GM23338 (cell line): Measurements from ENCODE around the gene CPA1. TPM values are rescaled to one million over a fixed set of nuclear protein-coding genes. Genes with fewer than 3 reads are reported as not detected.
A peak's percentile ranks its signal among the peaks of the same experiment; 100 is the strongest.

Experiments
- ATAC-seq: fragments of 200-7000 bp; cut with Tn5 transposase; 3 replicates; pipeline ENCODE4 v1.9.1; 2020
- DNase-seq: peaks from one replicate; pipeline ENCODE4 v3.0.0-alpha.2; 2015; ENCODE audit warnings: low spot score
- H2AFZ ChIP-seq: fragments of 200-600 bp; sonication (generic); 2 replicates; pipeline ENCODE4 v1.8.0; 2016; ENCODE audit warnings: antibody characterized with exemption, mild to moderate bottlenecking, moderate library complexity
- H3F3A ChIP-seq: fragments of 200-600 bp; sonication (generic); replicated peaks from 2 replicates; pipeline ENCODE4 v1.8.0; 2017; ENCODE audit warnings: antibody characterized with exemption, mixed run types, low read depth
- H3K27ac ChIP-seq: fragments of 200-600 bp; sonication (generic); 2 replicates; pipeline ENCODE4 v1.6.1; 2016; ENCODE audit warnings: low read depth
- H3K27me3 ChIP-seq: fragments of 200-600 bp; sonication (generic); 2 replicates; pipeline ENCODE4 v1.8.0; 2016; ENCODE audit warnings: mild to moderate bottlenecking, mixed run types, moderate library complexity; ENCODE audit not compliant: insufficient read depth
- H3K36me3 ChIP-seq: fragments of 200-600 bp; sonication (generic); 2 replicates; pipeline ENCODE4 v1.8.0; 2016; ENCODE audit warnings: mild to moderate bottlenecking; ENCODE audit not compliant: insufficient read depth
- H3K4me1 ChIP-seq: fragments of 200-600 bp; sonication (generic); 2 replicates; pipeline ENCODE4 v1.8.0; 2016; ENCODE audit warnings: mild to moderate bottlenecking, moderate library complexity; ENCODE audit not compliant: insufficient read depth
- H3K4me2 ChIP-seq: fragments of 200-600 bp; sonication (generic); 2 replicates; pipeline ENCODE4 v1.7.1; 2017; ENCODE audit warnings: mixed run types
- H3K4me3 ChIP-seq: fragments of 200-600 bp; sonication (generic); 2 replicates; pipeline ENCODE4 v1.6.1; 2016; ENCODE audit warnings: mixed run types
- H3K79me2 ChIP-seq: fragments of 200-600 bp; sonication (generic); replicated peaks from 2 replicates; pipeline ENCODE4 v1.8.0; 2017; ENCODE audit warnings: mild to moderate bottlenecking; ENCODE audit not compliant: insufficient read depth
- H3K9me2 ChIP-seq: fragments of 200-600 bp; sonication (generic); 2 replicates; pipeline ENCODE4 v1.8.0; 2017; ENCODE audit not compliant: insufficient read depth
- H4K20me1 ChIP-seq: fragments of 200-600 bp; sonication (generic); replicated peaks from 2 replicates; pipeline ENCODE4 v1.8.0; 2017; ENCODE audit warnings: mild to moderate bottlenecking; ENCODE audit not compliant: insufficient read depth
- H3K27ac Mint-ChIP-seq: 2 replicates; pipeline ENCODE4 v1.8.0; 2020; ENCODE audit warnings: inconsistent platforms, mild to moderate bottlenecking, moderate library complexity, mixed read lengths
- H3K27me3 Mint-ChIP-seq: 3 replicates; pipeline ENCODE4 v1.8.0; 2022; ENCODE audit warnings: low read depth, mild to moderate bottlenecking, moderate library complexity, mixed read lengths, inconsistent platforms; ENCODE audit not compliant: insufficient read depth, poor library complexity
- H3K36me3 Mint-ChIP-seq: 3 replicates; pipeline ENCODE4 v1.8.0; 2021; ENCODE audit warnings: low read depth, mild to moderate bottlenecking, inconsistent platforms, moderate library complexity, mixed read lengths
- H3K4me1 Mint-ChIP-seq: 3 replicates; pipeline ENCODE4 v1.8.0; 2020; ENCODE audit warnings: mild to moderate bottlenecking, inconsistent platforms, mixed read lengths
- H3K4me3 Mint-ChIP-seq: 3 replicates; pipeline ENCODE4 v1.8.0; 2021; ENCODE audit warnings: moderate library complexity, mild to moderate bottlenecking, inconsistent platforms, mixed read lengths
- H3K9me3 Mint-ChIP-seq: 3 replicates; pipeline ENCODE4 v1.8.0; 2020; ENCODE audit warnings: moderate library complexity, mild to moderate bottlenecking, inconsistent platforms, mixed read lengths
- CREB1 ChIP-seq: fragments of 250-450 bp; sonication (Bioruptor Pico); IDR thresholded peaks from 2 replicates; pipeline ENCODE4 v1.5.0; 2020; ENCODE audit warnings: low read depth, mild to moderate bottlenecking, moderate library complexity
- EZH2 ChIP-seq: fragments of 200-600 bp; sonication (generic); IDR thresholded peaks from one replicate; pipeline ENCODE4 v1.8.0; 2017; ENCODE audit warnings: antibody characterized with exemption, mild to moderate bottlenecking, low read depth; ENCODE audit not compliant: unreplicated experiment
- EZH2phosphoT487 ChIP-seq: fragments of 200-600 bp; sonication (generic); IDR thresholded peaks from one replicate; pipeline ENCODE4 v1.8.1; 2018; ENCODE audit warnings: antibody characterized with exemption; ENCODE audit not compliant: unreplicated experiment
- JUNB ChIP-seq: IDR thresholded peaks from one replicate; pipeline ENCODE4 v1.6.1; 2016; ENCODE audit warnings: antibody characterized with exemption; ENCODE audit not compliant: unreplicated experiment
- NANOG ChIP-seq: IDR thresholded peaks from 2 replicates; pipeline ENCODE4 v1.6.1; 2016; ENCODE audit warnings: antibody characterized with exemption, borderline replicate concordance
- POLR2AphosphoS5 ChIP-seq: IDR thresholded peaks from 2 replicates; pipeline ENCODE4 v1.6.1; 2016; ENCODE audit warnings: antibody characterized with exemption, low read depth
- STAT1 ChIP-seq: IDR thresholded peaks from one replicate; pipeline ENCODE4 v1.6.1; 2016; ENCODE audit warnings: antibody characterized with exemption; ENCODE audit not compliant: unreplicated experiment
- ZNF114 ChIP-seq: fragments of 250-450 bp; sonication (Bioruptor Pico); IDR thresholded peaks from 2 replicates; pipeline ENCODE4 v1.5.0; 2020; ENCODE audit warnings: mild to moderate bottlenecking, moderate library complexity
- polyA plus RNA-seq: library from polyadenylated mRNA; unstranded; fragments of >200 nt; fragmentation: Nextera tagmentation; extraction: Ambion mirVana; gene quantifications from 2 replicates; pipeline ENCODE4 v1.2.1, GENCODE V29; 2016
- total RNA-seq: library from RNA; depleted of rRNA; stranded (reverse); fragments of >200 nt; shearing (Covaris generic); gene quantifications from 2 replicates; pipeline ENCODE4 v1.2.3, GENCODE V29; 2014
- TF ChIP-seq, protein P1 (sequence below), 2 experiments: fragments of 200-600 bp in 1 of 2; sonication (generic) in 1 of 2; conservative IDR thresholded peaks; 2 replicates each; pipeline versions ENCODE4 v1.5.1 to v1.6.1; 2016 to 2017; ENCODE audit warnings: antibody characterized with exemption in 2 of 2, low read depth in 2 of 2, mild to moderate bottlenecking in 2 of 2, moderate library complexity in 1 of 2

Gene CPA1
- total and polyA plus RNA-seq, 2 experiments from 2014 or later: not detected

DNA sequence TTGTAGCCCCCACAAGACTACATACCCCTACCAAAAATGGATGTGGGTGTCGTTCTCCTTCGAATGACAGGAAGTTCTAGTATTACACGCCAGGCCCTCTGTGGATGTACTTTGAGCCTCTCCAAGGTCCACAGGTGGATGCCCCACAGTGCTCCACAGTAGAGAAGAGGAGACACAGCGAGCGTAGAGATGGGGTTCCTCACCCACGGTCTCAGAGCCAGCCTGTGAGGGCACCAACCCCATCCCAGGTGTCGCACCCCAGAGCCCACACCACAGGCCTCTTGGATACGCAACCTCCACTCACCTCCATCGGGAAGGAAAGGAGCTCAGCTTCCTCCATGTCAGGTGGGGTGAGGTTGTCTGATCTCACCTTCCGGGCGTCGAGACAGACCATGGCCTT, 33.4 kb upstream of the CPA1 start:
- peaks cover 18% of the 10 kb centered on the region for H3K27me3 Mint-ChIP-seq
- ATAC-seq (no peak), DNase-seq (no peak)
- no peak overlapping the region for H3K27ac ChIP-seq
- no peaks in the 10 kb centered on the region for H4K20me1 ChIP-seq
- H3K4me1 ChIP-seq: peaks cover 21% of the 10 kb centered on the region
- H3K4me3 ChIP-seq: no peak overlapping the region
- peaks cover 31% of the 10 kb centered on the region for H3K4me1 Mint-ChIP-seq
- H3K27me3 ChIP-seq: no peaks in the 10 kb centered on the region
- no peak overlapping the region for H3K27ac Mint-ChIP-seq
- H2AFZ ChIP-seq: no peak overlapping the region
- H3K4me3 Mint-ChIP-seq: no peak overlapping the region
- no peaks in the 10 kb centered on the region; the same call in 2 of the 3 replicates for H3K36me3 Mint-ChIP-seq
- no peaks in the 10 kb centered on the region for H3K36me3 ChIP-seq
- H3K4me2 ChIP-seq: no peak overlapping the region
- H3K9me3 Mint-ChIP-seq: 0 out of 3 replicates have a peak, but pooled peaks cover 3% of the 10 kb centered on the region
- H3K9me2 ChIP-seq: peaks cover 3% of the 10 kb centered on the region; the same call in 1 of the 2 replicates
- H3F3A ChIP-seq: no peaks in the 10 kb centered on the region
- no peaks in the 10 kb centered on the region for H3K79me2 ChIP-seq
- TF ChIP-seq EZH2: no peak

DNA sequence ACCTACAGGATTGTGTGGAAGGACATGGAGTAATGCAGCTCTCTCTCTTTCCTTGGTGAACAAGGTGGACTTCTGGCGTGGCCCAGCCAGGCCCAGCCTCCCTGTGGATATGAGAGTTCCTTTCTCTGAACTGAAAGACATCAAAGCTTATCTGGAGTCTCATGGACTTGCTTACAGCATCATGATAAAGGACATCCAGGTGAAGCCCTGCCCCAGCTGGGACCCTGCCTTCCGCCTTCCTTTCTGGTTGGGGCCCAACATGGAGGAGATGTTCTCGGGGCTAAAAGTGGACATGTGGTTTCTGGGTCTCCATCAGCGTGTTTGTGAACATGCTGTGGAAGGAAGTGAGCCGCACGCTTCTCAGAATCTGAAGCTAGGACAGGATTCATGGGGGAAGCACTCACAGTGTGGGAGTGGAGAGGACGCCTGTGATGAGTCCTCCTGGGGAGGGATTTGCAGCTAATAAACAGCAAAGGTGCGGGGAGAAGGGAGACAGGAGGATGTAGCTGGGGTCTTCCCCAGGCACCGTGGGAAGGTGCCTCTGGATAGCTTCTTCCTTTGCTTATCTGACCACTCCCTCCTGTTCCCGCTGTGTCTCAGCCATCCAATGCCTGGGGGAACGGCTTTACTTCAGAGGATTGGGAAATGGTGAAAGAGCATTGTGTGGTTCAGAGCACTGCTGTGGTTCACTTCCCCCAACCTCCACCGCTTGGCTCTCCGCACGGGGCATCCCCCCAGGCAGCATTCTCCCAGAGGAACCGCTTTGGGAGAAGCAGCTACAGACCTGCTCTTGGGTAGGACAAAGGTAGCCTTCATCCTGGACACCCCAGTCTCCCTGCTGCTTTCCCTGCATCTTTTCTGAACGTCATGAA, 30.1 kb upstream of the CPA1 start:
- no peak for DNase-seq
- Mint-ChIP-seq H3K4me3 (no peak overlapping the region), H3K36me3 (no peaks in the 10 kb centered on the region; the same call in 2 of the 3 replicates), H3K4me1 (peaks cover 41% of the 10 kb centered on the region), H3K27ac (no peak overlapping the region; the same call in 1 of the 2 replicates), H3K9me3 (0 out of 3 replicates have a peak, but pooled peaks cover 3% of the 10 kb centered on the region), H3K27me3 (peaks cover 24% of the 10 kb centered on the region)
- TF ChIP-seq, protein P1, sequence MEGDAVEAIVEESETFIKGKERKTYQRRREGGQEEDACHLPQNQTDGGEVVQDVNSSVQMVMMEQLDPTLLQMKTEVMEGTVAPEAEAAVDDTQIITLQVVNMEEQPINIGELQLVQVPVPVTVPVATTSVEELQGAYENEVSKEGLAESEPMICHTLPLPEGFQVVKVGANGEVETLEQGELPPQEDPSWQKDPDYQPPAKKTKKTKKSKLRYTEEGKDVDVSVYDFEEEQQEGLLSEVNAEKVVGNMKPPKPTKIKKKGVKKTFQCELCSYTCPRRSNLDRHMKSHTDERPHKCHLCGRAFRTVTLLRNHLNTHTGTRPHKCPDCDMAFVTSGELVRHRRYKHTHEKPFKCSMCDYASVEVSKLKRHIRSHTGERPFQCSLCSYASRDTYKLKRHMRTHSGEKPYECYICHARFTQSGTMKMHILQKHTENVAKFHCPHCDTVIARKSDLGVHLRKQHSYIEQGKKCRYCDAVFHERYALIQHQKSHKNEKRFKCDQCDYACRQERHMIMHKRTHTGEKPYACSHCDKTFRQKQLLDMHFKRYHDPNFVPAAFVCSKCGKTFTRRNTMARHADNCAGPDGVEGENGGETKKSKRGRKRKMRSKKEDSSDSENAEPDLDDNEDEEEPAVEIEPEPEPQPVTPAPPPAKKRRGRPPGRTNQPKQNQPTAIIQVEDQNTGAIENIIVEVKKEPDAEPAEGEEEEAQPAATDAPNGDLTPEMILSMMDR (conservative IDR thresholded peaks at IDR 0.05; ENCODE audit: low read depth in 2 of 2): no peak
- TF ChIP-seq CREB1 (no peak), ZNF114 (no peak), NANOG (no peak), STAT1 (no peak), JUNB (no peak), EZH2 (no peak), POLR2AphosphoS5 (no peak), EZH2phosphoT487 (no peak)
- H3K9me2 ChIP-seq: no peaks in the 10 kb centered on the region; the same call in 1 of the 2 replicates
- no peaks in the 10 kb centered on the region for H3K36me3 ChIP-seq
- peak; percentile 34 for ATAC-seq
- H2AFZ ChIP-seq: peak overlapping the region; percentile 81; the same call in 1 of the 2 replicates
- H3F3A ChIP-seq: no peaks in the 10 kb centered on the region
- no peaks in the 10 kb centered on the region for H3K79me2 ChIP-seq
- H3K27me3 ChIP-seq: no peaks in the 10 kb centered on the region
- no peaks in the 10 kb centered on the region for H4K20me1 ChIP-seq
- H3K27ac ChIP-seq: no peak overlapping the region
- no peak overlapping the region for H3K4me3 ChIP-seq
- H3K4me2 ChIP-seq: no peak overlapping the region; the same call in 1 of the 2 replicates
- peaks cover 23% of the 10 kb centered on the region for H3K4me1 ChIP-seq
